ENCODE results near the gene CNOT6L. TPM values are rescaled to one million over a fixed set of nuclear protein-coding genes. Genes with fewer than 3 reads are reported as not detected.

The CNOT6L gene
- total and polyA plus RNA-seq, 2 donors (not counting 1 experiment from before 2014, with no cell fraction given), result 11.4 to 12.7 TPM

GRCh38 chr4:77777135-77777807 lies 41.9 kb downstream of the CNOT6L start:
- H3K27ac ChIP-seq (ENCODE audit: insufficient read depth, low read length), result no peak overlapping the region
- H3K4me1 ChIP-seq (ENCODE audit: control insufficient read depth, extremely low read depth, insufficient read depth, low read length), result peaks cover 2% of the 10 kb centered on the region
- H3K79me2 ChIP-seq (ENCODE audit: control insufficient read depth, insufficient read depth, low read length), result no peaks in the 10 kb centered on the region
- H3K9ac ChIP-seq (ENCODE audit: insufficient read depth, low read length), result no peak overlapping the region
- no peaks in the 10 kb centered on the region for H4K20me1 ChIP-seq (ENCODE audit: control insufficient read depth, extremely low read depth, insufficient read depth, low read length)
- H3K27me3 ChIP-seq (ENCODE audit: control insufficient read depth, insufficient read depth, low read length), result no peaks in the 10 kb centered on the region
- H3K4me2 ChIP-seq (ENCODE audit: extremely low read depth, insufficient read depth, low read length), result no peak overlapping the region
- H3K4me3 ChIP-seq (replicated peaks in 1 of 4; ENCODE audit: control extremely low read depth in 1 of 4, insufficient read depth in 1 of 4, low read depth in 3 of 4, low read length in 4 of 4), result no peak overlapping the region
- no peaks in the 10 kb centered on the region for H3K9me3 ChIP-seq (ENCODE audit: control insufficient read depth, insufficient read depth, low read depth, low read length)
- no peaks in the 10 kb centered on the region for H3K36me3 ChIP-seq (ENCODE audit: control insufficient read depth, insufficient read depth, low read length)
- TF ChIP-seq EZH2 (IDR thresholded peaks at IDR 0.05; ENCODE audit: low read length, missing control alignments) (no peak), CTCF (conservative IDR thresholded peaks at IDR 0.05 in 1 of 2, IDR thresholded peaks at IDR 0.05 in 1 of 2; ENCODE audit: low read depth in 1 of 2, low read length in 2 of 2) (no peak)
- peak; percentile 11 to 22 for DNase-seq (ENCODE audit: low read depth in 2 of 2)
- H2AFZ ChIP-seq (ENCODE audit: low read length), result no peak overlapping the region

GRCh38 chr4:77776182-77777134 lies 42.7 kb downstream of the CNOT6L start:
- no peak overlapping the region for H3K27ac ChIP-seq (ENCODE audit: insufficient read depth, low read length)
- peak; percentile 13 to 25 for DNase-seq (ENCODE audit: low read depth in 2 of 2)
- no peaks in the 10 kb centered on the region for H3K9me3 ChIP-seq (ENCODE audit: control insufficient read depth, insufficient read depth, low read depth, low read length)
- H3K9ac ChIP-seq (ENCODE audit: insufficient read depth, low read length), result no peak overlapping the region
- no peak overlapping the region for H2AFZ ChIP-seq (ENCODE audit: low read length)
- H3K36me3 ChIP-seq (ENCODE audit: control insufficient read depth, insufficient read depth, low read length), result no peaks in the 10 kb centered on the region
- no peak for TF ChIP-seq EZH2 (IDR thresholded peaks at IDR 0.05; ENCODE audit: low read length, missing control alignments)
- TF ChIP-seq CTCF (conservative IDR thresholded peaks at IDR 0.05 in 1 of 2, IDR thresholded peaks at IDR 0.05 in 1 of 2; ENCODE audit: low read depth in 1 of 2, low read length in 2 of 2), result no peak
- no peak overlapping the region for H3K4me2 ChIP-seq (ENCODE audit: extremely low read depth, insufficient read depth, low read length)
- H4K20me1 ChIP-seq (ENCODE audit: control insufficient read depth, extremely low read depth, insufficient read depth, low read length), result no peaks in the 10 kb centered on the region
- no peak overlapping the region for H3K4me3 ChIP-seq (replicated peaks in 1 of 4; ENCODE audit: control extremely low read depth in 1 of 4, insufficient read depth in 1 of 4, low read depth in 3 of 4, low read length in 4 of 4)
- H3K4me1 ChIP-seq (ENCODE audit: control insufficient read depth, extremely low read depth, insufficient read depth, low read length), result peaks cover 2% of the 10 kb centered on the region
- H3K79me2 ChIP-seq (ENCODE audit: control insufficient read depth, insufficient read depth, low read length), result no peaks in the 10 kb centered on the region
- H3K27me3 ChIP-seq (ENCODE audit: control insufficient read depth, insufficient read depth, low read length), result no peaks in the 10 kb centered on the region

DNA sequence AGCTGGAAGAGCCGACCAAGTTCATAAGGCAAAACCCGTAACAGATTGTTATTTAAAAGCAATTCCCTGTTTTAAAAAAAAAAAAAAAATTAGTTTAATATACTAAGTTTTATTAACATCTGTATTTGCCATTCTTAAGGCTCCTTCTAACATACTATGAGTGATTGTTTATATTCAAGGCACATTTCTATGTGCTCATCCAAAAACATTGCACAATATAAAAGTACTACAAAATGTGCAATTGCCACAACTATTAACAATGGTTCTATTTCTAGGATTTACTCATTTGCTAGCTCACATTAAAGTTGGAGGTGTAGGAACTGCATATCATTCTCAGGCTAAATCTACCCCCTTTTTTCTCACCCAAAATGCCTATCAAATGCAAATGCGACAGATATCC lies 46.1 kb downstream of the CNOT6L start:
- H3K27ac ChIP-seq (ENCODE audit: insufficient read depth, low read length), result no peak overlapping the region
- peak overlapping the region; percentile 32 for H3K4me2 ChIP-seq (ENCODE audit: extremely low read depth, insufficient read depth, low read length)
- DNase-seq (ENCODE audit: low read depth in 2 of 2), result peak in 1 of 2 donors; percentile 81
- no peaks in the 10 kb centered on the region for H3K27me3 ChIP-seq (ENCODE audit: control insufficient read depth, insufficient read depth, low read length)
- no peaks in the 10 kb centered on the region for H3K79me2 ChIP-seq (ENCODE audit: control insufficient read depth, insufficient read depth, low read length)
- H3K36me3 ChIP-seq (ENCODE audit: control insufficient read depth, insufficient read depth, low read length), result no peaks in the 10 kb centered on the region
- H3K9ac ChIP-seq (ENCODE audit: insufficient read depth, low read length), result no peak overlapping the region
- no peak overlapping the region for H2AFZ ChIP-seq (ENCODE audit: low read length)
- H3K9me3 ChIP-seq (ENCODE audit: control insufficient read depth, insufficient read depth, low read depth, low read length), result no peaks in the 10 kb centered on the region
- no peak overlapping the region for H3K4me3 ChIP-seq (replicated peaks in 1 of 4; ENCODE audit: control extremely low read depth in 1 of 4, insufficient read depth in 1 of 4, low read depth in 3 of 4, low read length in 4 of 4)
- TF ChIP-seq EZH2 (IDR thresholded peaks at IDR 0.05; ENCODE audit: low read length, missing control alignments) (no peak), CTCF (conservative IDR thresholded peaks at IDR 0.05 in 1 of 2, IDR thresholded peaks at IDR 0.05 in 1 of 2; ENCODE audit: low read depth in 1 of 2, low read length in 2 of 2) (no peak)
- H4K20me1 ChIP-seq (ENCODE audit: control insufficient read depth, extremely low read depth, insufficient read depth, low read length), result no peaks in the 10 kb centered on the region
- H3K4me1 ChIP-seq (ENCODE audit: control insufficient read depth, extremely low read depth, insufficient read depth, low read length), result peaks cover 2% of the 10 kb centered on the region
